ENCODE results near the gene IGFBP2.

DNA sequence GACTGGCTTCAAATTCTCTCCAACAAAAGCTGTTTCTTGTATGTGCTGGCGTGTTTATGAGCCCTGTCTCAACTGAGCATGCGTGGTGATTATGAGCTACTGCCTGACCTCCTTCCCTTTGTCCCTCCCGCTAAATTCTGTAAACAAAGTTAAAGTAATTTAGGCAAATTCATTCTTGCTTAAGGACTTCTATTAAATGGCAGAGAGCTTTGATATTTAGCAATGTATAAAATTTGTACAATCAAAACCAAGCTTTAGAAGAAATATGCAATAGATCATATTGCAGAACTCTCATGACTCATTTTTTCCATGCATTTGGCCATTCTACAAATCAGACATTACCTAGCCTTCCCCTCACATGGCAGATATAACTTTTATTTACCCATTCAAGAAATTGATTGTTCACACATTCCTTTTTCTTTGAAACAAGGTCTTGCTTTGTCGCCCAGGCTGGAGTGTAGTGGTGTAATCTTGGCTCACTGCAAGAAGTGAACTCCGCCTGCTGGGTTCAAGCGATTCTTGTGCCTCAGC is 18.2 kb downstream of the IGFBP2 start:
- TF ChIP-seq HDAC6 (IDR thresholded peaks at IDR 0.05; ENCODE audit: low read depth, low read length) (no peak), RXRA (IDR thresholded peaks at IDR 0.05; ENCODE audit: insufficient read depth, low read depth, low read length) (no peak), JUN (IDR thresholded peaks at IDR 0.05; ENCODE audit: low read depth, low read length) (no peak), POLR2A (IDR thresholded peaks at IDR 0.05; ENCODE audit: control extremely low read depth in 1 of 2, low read depth in 2 of 2, low read length in 2 of 2) (no peak), CREB1 (IDR thresholded peaks at IDR 0.05) (no peak), CHD2 (IDR thresholded peaks at IDR 0.05; ENCODE audit: low read length) (no peak), KDM5A (IDR thresholded peaks at IDR 0.05; ENCODE audit: low read length) (no peak)
- TF ChIP-seq, protein P1, sequence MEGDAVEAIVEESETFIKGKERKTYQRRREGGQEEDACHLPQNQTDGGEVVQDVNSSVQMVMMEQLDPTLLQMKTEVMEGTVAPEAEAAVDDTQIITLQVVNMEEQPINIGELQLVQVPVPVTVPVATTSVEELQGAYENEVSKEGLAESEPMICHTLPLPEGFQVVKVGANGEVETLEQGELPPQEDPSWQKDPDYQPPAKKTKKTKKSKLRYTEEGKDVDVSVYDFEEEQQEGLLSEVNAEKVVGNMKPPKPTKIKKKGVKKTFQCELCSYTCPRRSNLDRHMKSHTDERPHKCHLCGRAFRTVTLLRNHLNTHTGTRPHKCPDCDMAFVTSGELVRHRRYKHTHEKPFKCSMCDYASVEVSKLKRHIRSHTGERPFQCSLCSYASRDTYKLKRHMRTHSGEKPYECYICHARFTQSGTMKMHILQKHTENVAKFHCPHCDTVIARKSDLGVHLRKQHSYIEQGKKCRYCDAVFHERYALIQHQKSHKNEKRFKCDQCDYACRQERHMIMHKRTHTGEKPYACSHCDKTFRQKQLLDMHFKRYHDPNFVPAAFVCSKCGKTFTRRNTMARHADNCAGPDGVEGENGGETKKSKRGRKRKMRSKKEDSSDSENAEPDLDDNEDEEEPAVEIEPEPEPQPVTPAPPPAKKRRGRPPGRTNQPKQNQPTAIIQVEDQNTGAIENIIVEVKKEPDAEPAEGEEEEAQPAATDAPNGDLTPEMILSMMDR (IDR thresholded peaks at IDR 0.05; ENCODE audit: control extremely low read depth in 1 of 3, insufficient read depth in 1 of 3, low read depth in 1 of 3, low read length in 3 of 3), result no peak
- TF ChIP-seq, protein P2, sequence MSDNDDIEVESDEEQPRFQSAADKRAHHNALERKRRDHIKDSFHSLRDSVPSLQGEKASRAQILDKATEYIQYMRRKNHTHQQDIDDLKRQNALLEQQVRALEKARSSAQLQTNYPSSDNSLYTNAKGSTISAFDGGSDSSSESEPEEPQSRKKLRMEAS (IDR thresholded peaks at IDR 0.05), result no peak

All from H1 (cell line).